ENCODE results near the gene ZNF491. TPM values are rescaled to one million over a fixed set of nuclear protein-coding genes. Genes with fewer than 3 reads are reported as not detected.
"Not testable (repeated sequence)": the region's sequence is repeated elsewhere in the genome, so short reads cannot be mapped to it uniquely, and the experiment has no call there.

The ZNF491 gene
- total and polyA plus RNA-seq, 3 experiments from 2014 or later: 1.1 to 1.3 TPM; not detected in 1

- ChIA-PET POLR2A (no interaction called here), CTCF (interaction anchor here (0.8 to 3.8 kb wide), 3 partner anchors 16 to 110 kb away, joined by 3 to 30 read pairs (median 4); partner anchors contain the start of gene ZNF491)
- Mint-ChIP-seq H3K27me3 (no peaks in the 10 kb centered on the region), H3K36me3 (peaks cover 8 to 24% (median 13%) of the 10 kb centered on the region in 3 donors), H3K4me3 (peak within 1 kb of the TSS; percentile 89 to 96 (median 94)), H3K4me1 (peaks cover 21 to 43% (median 24%) of the 10 kb centered on the region in 3 donors), H3K9me3 (peaks cover 0 to 27% (median 6%) of the 10 kb centered on the region in 5 donors), H3K27ac (peak within 1 kb of the TSS; percentile 23 to 96 (median 83))
- H3K27me3 ChIP-seq (ENCODE audit: insufficient read depth, low read length, poor library complexity, severe bottlenecking): no peaks in the 10 kb centered on the region
- no peaks in the 10 kb centered on the region for H3K9me3 ChIP-seq (ENCODE audit: low read length)
- H3K4me3 ChIP-seq (ENCODE audit: low read length): peak within 1 kb of the TSS; percentile 81
- peaks cover 4% of the 10 kb centered on the region for H3K4me1 ChIP-seq (ENCODE audit: insufficient read depth, low read length)
- DNase-seq: peak; percentile 72 to 85 (median 79)
- H3K36me3 ChIP-seq (ENCODE audit: insufficient read depth, low read length): no peaks in the 10 kb centered on the region
- peak within 1 kb of the TSS; percentile 76 for H3K27ac ChIP-seq (ENCODE audit: low read depth, low read length)
Observed at GRCh38 chr19:11814029-11814699, 15.8 kb downstream of the ZNF491 start, which contains the start of gene ZNF440. Gene ZNF440 (plus strand): TSS chr19:11814273. CDS start chr19:11814448, 175 bp downstream.

GRCh38 chr19:11814700-11815035 lies 16.3 kb downstream of the ZNF491 start:
- peaks cover 0 to 26% (median 6%) of the 10 kb centered on the region in 5 donors for H3K9me3 Mint-ChIP-seq
- H3K27me3 ChIP-seq (ENCODE audit: insufficient read depth, low read length, poor library complexity, severe bottlenecking): no peaks in the 10 kb centered on the region
- H3K27ac Mint-ChIP-seq: peak overlapping the region in 6 of 8 donors; percentile 21 to 96 (median 39)
- no peaks in the 10 kb centered on the region for H3K36me3 ChIP-seq (ENCODE audit: insufficient read depth, low read length)
- peaks cover 4% of the 10 kb centered on the region for H3K4me1 ChIP-seq (ENCODE audit: insufficient read depth, low read length)
- peaks cover 8 to 24% (median 13%) of the 10 kb centered on the region in 3 donors for H3K36me3 Mint-ChIP-seq
- POLR2A ChIA-PET: interaction anchor here (0.6 kb wide), 1 partner anchor 33 kb away, joined by 3 read pairs; no protein-coding TSS in a partner anchor
- CTCF ChIA-PET: interaction anchor here (0.9 to 3.8 kb wide), 3 partner anchors 17 to 109 kb away, joined by 4 to 30 read pairs (median 4); partner anchors contain the start of gene ZNF491
- H3K9me3 ChIP-seq (ENCODE audit: low read length): no peaks in the 10 kb centered on the region
- H3K4me3 ChIP-seq (ENCODE audit: low read length): peak overlapping the region; percentile 81
- peak overlapping the region; percentile 76 for H3K27ac ChIP-seq (ENCODE audit: low read depth, low read length)
- H3K4me1 Mint-ChIP-seq: peaks cover 21 to 43% (median 24%) of the 10 kb centered on the region in 3 donors
- H3K27me3 Mint-ChIP-seq: no peaks in the 10 kb centered on the region
- no peak for DNase-seq
- H3K4me3 Mint-ChIP-seq: peak overlapping the region; percentile 85 to 96 (median 94)

GRCh38 chr19:11821474-11822109 lies 23.3 kb downstream of the ZNF491 start:
- Mint-ChIP-seq H3K4me3 (no peak overlapping the region), H3K4me1 (peaks cover 7 to 28% (median 8%) of the 10 kb centered on the region in 3 donors), H3K27me3 (no peaks in the 10 kb centered on the region), H3K27ac (no peak overlapping the region), H3K9me3 (peaks cover 0 to 78% (median 36%) of the 10 kb centered on the region in 5 donors), H3K36me3 (peaks cover 17 to 58% (median 43%) of the 10 kb centered on the region in 3 donors)
- Histone ChIP-seq H3K27ac (ENCODE audit: low read depth, low read length) (no peak overlapping the region), H3K36me3 (ENCODE audit: insufficient read depth, low read length) (no peaks in the 10 kb centered on the region), H3K9me3 (ENCODE audit: low read length) (no peaks in the 10 kb centered on the region), H3K27me3 (ENCODE audit: insufficient read depth, low read length, poor library complexity, severe bottlenecking) (no peaks in the 10 kb centered on the region), H3K4me3 (ENCODE audit: low read length) (peak overlapping the region; percentile 12), H3K4me1 (ENCODE audit: insufficient read depth, low read length) (no peaks in the 10 kb centered on the region)
- ChIA-PET CTCF (no interaction called here), POLR2A (no interaction called here)
- no peak for DNase-seq

GRCh38 chr19:11828957-11829876 lies 30.9 kb downstream of the ZNF491 start:
- CTCF ChIA-PET; H3K4me3 ChIP-seq (ENCODE audit: low read length); H3K4me1 Mint-ChIP-seq; H3K27me3 Mint-ChIP-seq; H3K27ac ChIP-seq (ENCODE audit: low read depth, low read length); DNase-seq; H3K27me3 ChIP-seq (ENCODE audit: insufficient read depth, low read length, poor library complexity, severe bottlenecking); POLR2A ChIA-PET; H3K4me3 Mint-ChIP-seq; H3K4me1 ChIP-seq (ENCODE audit: insufficient read depth, low read length): not testable (repeated sequence)
- peaks cover 37% of the 10 kb centered on the region for H3K9me3 ChIP-seq (ENCODE audit: low read length)
- H3K36me3 Mint-ChIP-seq: peaks cover 49 to 89% (median 80%) of the 10 kb centered on the region in 3 donors
- peak overlapping the region in 1 of 8 donors; percentile 50 for H3K27ac Mint-ChIP-seq
- peaks cover 45 to 95% (median 91%) of the 10 kb centered on the region in 5 donors for H3K9me3 Mint-ChIP-seq
- H3K36me3 ChIP-seq (ENCODE audit: insufficient read depth, low read length): peaks cover 26% of the 10 kb centered on the region

- Histone ChIP-seq H3K27ac (ENCODE audit: low read depth, low read length) (no peak overlapping the region), H3K9me3 (ENCODE audit: low read length) (peaks cover 37% of the 10 kb centered on the region), H3K4me3 (ENCODE audit: low read length) (no peak overlapping the region), H3K27me3 (ENCODE audit: insufficient read depth, low read length, poor library complexity, severe bottlenecking) (no peaks in the 10 kb centered on the region), H3K4me1 (ENCODE audit: insufficient read depth, low read length) (no peaks in the 10 kb centered on the region), H3K36me3 (ENCODE audit: insufficient read depth, low read length) (peaks cover 26% of the 10 kb centered on the region)
- H3K9me3 Mint-ChIP-seq: peaks cover 46 to 96% (median 91%) of the 10 kb centered on the region in 5 donors
- no peaks in the 10 kb centered on the region for H3K4me1 Mint-ChIP-seq
- CTCF ChIA-PET: no interaction called here
- no peak overlapping the region for H3K4me3 Mint-ChIP-seq
- DNase-seq: no peak
- H3K27me3 Mint-ChIP-seq: no peaks in the 10 kb centered on the region
- peak overlapping the region in 1 of 8 donors; percentile 60 for H3K27ac Mint-ChIP-seq
- H3K36me3 Mint-ChIP-seq: peaks cover 41 to 71% (median 67%) of the 10 kb centered on the region in 3 donors
- POLR2A ChIA-PET: no interaction called here
Observed at GRCh38 chr19:11832253-11832912, 34.1 kb downstream of the ZNF491 start.

GRCh38 chr19:11833541-11833940 lies 35.2 kb downstream of the ZNF491 start:
- Mint-ChIP-seq H3K4me1 (no peaks in the 10 kb centered on the region), H3K27me3 (peaks cover 0 to 1% of the 10 kb centered on the region in 2 donors), H3K4me3 (no peak overlapping the region), H3K9me3 (peaks cover 40 to 94% (median 83%) of the 10 kb centered on the region in 5 donors), H3K27ac (no peak overlapping the region), H3K36me3 (peaks cover 37 to 60% (median 56%) of the 10 kb centered on the region in 3 donors)
- CTCF ChIA-PET: no interaction called here
- no peaks in the 10 kb centered on the region for H3K4me1 ChIP-seq (ENCODE audit: insufficient read depth, low read length)
- POLR2A ChIA-PET: no interaction called here
- no peaks in the 10 kb centered on the region for H3K27me3 ChIP-seq (ENCODE audit: insufficient read depth, low read length, poor library complexity, severe bottlenecking)
- no peak overlapping the region for H3K27ac ChIP-seq (ENCODE audit: low read depth, low read length)
- no peak for DNase-seq
- H3K4me3 ChIP-seq (ENCODE audit: low read length): no peak overlapping the region
- peaks cover 26% of the 10 kb centered on the region for H3K36me3 ChIP-seq (ENCODE audit: insufficient read depth, low read length)
- H3K9me3 ChIP-seq (ENCODE audit: low read length): peaks cover 37% of the 10 kb centered on the region

GRCh38 chr19:11835626-11836066 lies 37.3 kb downstream of the ZNF491 start:
- H3K27ac Mint-ChIP-seq; DNase-seq; H3K4me3 Mint-ChIP-seq; CTCF ChIA-PET; H3K4me3 ChIP-seq (ENCODE audit: low read length); H3K27ac ChIP-seq (ENCODE audit: low read depth, low read length); POLR2A ChIA-PET; H3K27me3 ChIP-seq (ENCODE audit: insufficient read depth, low read length, poor library complexity, severe bottlenecking); H3K27me3 Mint-ChIP-seq; H3K4me1 ChIP-seq (ENCODE audit: insufficient read depth, low read length); H3K4me1 Mint-ChIP-seq: not testable (repeated sequence)
- H3K9me3 ChIP-seq (ENCODE audit: low read length): peaks cover 27% of the 10 kb centered on the region
- H3K36me3 Mint-ChIP-seq: peaks cover 22 to 46% (median 37%) of the 10 kb centered on the region in 3 donors
- peaks cover 25% of the 10 kb centered on the region for H3K36me3 ChIP-seq (ENCODE audit: insufficient read depth, low read length)
- H3K9me3 Mint-ChIP-seq: peaks cover 29 to 92% (median 71%) of the 10 kb centered on the region in 5 donors

Data from CD8-positive, alpha-beta memory T cell (primary cell).